ENCODE results near the gene RNF182.

DNA sequence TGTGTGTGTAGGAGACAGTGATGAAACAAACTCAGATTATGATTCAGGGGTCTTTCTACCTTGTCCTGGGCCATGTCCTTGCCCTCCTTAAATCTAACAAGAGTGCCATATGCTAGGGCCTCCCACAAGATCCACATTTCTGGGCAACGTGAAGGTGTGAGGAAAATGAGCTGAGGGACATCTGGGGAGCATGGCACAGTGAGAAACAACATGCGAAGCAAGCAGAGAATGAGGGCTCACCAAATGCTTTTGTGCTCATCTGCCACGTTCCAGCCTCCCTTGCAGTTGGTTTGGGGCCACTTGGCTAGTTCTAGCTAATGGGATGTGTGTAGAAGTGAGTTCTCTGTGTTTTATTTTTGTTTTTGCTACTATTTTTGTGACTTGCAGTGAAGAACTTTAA lies 21.4 kb upstream of the RNF182 start:
- TF ChIP-seq, protein P1, sequence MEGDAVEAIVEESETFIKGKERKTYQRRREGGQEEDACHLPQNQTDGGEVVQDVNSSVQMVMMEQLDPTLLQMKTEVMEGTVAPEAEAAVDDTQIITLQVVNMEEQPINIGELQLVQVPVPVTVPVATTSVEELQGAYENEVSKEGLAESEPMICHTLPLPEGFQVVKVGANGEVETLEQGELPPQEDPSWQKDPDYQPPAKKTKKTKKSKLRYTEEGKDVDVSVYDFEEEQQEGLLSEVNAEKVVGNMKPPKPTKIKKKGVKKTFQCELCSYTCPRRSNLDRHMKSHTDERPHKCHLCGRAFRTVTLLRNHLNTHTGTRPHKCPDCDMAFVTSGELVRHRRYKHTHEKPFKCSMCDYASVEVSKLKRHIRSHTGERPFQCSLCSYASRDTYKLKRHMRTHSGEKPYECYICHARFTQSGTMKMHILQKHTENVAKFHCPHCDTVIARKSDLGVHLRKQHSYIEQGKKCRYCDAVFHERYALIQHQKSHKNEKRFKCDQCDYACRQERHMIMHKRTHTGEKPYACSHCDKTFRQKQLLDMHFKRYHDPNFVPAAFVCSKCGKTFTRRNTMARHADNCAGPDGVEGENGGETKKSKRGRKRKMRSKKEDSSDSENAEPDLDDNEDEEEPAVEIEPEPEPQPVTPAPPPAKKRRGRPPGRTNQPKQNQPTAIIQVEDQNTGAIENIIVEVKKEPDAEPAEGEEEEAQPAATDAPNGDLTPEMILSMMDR (IDR thresholded peaks at IDR 0.05), result no peak
- TF ChIP-seq POLR2A (IDR thresholded peaks at IDR 0.05), result no peak

Data from thyroid gland (tissue), 4 donors.